22Rv1 (cell line): ENCODE measurements around the gene ABCC4.

Experiments
- CTCF ChIP-seq: fragments of 450-650 bp; IDR thresholded peaks from 2 replicates; pipeline ENCODE4 v1.5.1; 2017; ENCODE audit warnings: mild to moderate bottlenecking
- ZFX ChIP-seq: fragments of 450-650 bp; IDR thresholded peaks from 2 replicates; pipeline ENCODE4 v1.6.1; 2017; ENCODE audit warnings: antibody characterized with exemption, borderline replicate concordance

- no peak for TF ChIP-seq CTCF
- TF ChIP-seq ZFX, result no peak
Observed at GRCh38 chr13:95074820-95075219, 226.4 kb downstream of the ABCC4 start.
